Upper lobe of right lung (tissue), 1 donor: ENCODE measurements around the gene SCN3B. TPM values are rescaled to one million over a fixed set of nuclear protein-coding genes. Genes with fewer than 3 reads are reported as not detected.

Source experiments
- ATAC-seq: fragments of 200-7000 bp; cut with Tn5 transposase; one replicate; pipeline ENCODE4 v1.9.1; 2020; ENCODE audit warnings: mild to moderate bottlenecking, moderate library complexity
- DNase-seq: peaks from one replicate; pipeline ENCODE4 v3.0.0-alpha.2; 2020
- H3K27ac ChIP-seq: fragments of 200-600 bp; one replicate; pipeline ENCODE4 v1.8.0; 2022
- H3K27me3 ChIP-seq: fragments of 200-600 bp; one replicate; pipeline ENCODE4 v1.8.0; 2022; ENCODE audit warnings: mild to moderate bottlenecking
- H3K36me3 ChIP-seq: fragments of 200-600 bp; one replicate; pipeline ENCODE4 v1.8.0; 2022
- H3K4me1 ChIP-seq: fragments of 200-600 bp; one replicate; pipeline ENCODE4 v1.8.0; 2022
- H3K4me3 ChIP-seq: fragments of 200-600 bp; one replicate; pipeline ENCODE4 v1.8.0; 2022; ENCODE audit warnings: mild to moderate bottlenecking
- H3K9me3 ChIP-seq: fragments of 200-600 bp; one replicate; pipeline ENCODE4 v1.8.0; 2022
- intact Hi-C: fragments of 100-400 bp; cut with DNase I; formaldehyde crosslinking; loops from one replicate; pipeline ENCODE4 v1.11.0; 2022
- total RNA-seq: library from RNA; stranded (reverse); fragmentation: NEBNext Ultra II Directional; extraction: Animal tissue kit (Norgen Biotek cat#: 25700); gene quantifications from one replicate; pipeline ENCODE4 v1.2.1, GENCODE V29; 2021
- TF ChIP-seq, protein P1 (sequence below): fragments of 200-600 bp; IDR thresholded peaks from one replicate; pipeline ENCODE4 v1.8.0; 2022; ENCODE audit warnings: antibody characterized with exemption
- donor health status: DM: no; HTN: yes; CAD: no; lungs with severe emphysema.

The SCN3B gene
- total RNA-seq, 1 donor from 2014 or later: 3.2 TPM

GRCh38 chr11:123695231-123695630 lies 40.8 kb upstream of the SCN3B start:
- ATAC-seq: no peak

DNA sequence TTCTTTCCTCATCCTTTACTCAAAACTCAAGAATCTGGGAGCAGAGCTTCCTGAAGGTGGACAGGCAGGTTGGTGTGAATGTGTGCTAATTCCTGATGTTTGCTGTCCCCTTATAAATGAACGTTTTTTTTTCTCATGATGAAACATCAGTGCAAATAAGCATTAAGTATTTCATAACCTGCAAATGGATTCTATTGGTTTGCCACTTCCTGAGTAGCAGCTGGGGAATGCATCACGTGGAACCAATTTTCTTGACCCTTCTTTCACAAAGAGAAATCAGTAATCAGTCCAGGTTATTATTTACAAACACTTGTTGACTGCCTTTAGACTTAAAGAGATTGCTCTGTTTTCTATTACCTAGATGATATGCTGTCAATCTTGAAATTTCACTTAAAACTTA lies 40.1 kb upstream of the SCN3B start:
- no peak overlapping the region for H3K4me3 ChIP-seq
- no peak overlapping the region for H3K27ac ChIP-seq
- no peak for DNase-seq
- H3K27me3 ChIP-seq: peaks cover 32% of the 10 kb centered on the region
- no peaks in the 10 kb centered on the region for H3K36me3 ChIP-seq
- no peaks in the 10 kb centered on the region for H3K9me3 ChIP-seq
- no peaks in the 10 kb centered on the region for H3K4me1 ChIP-seq
- no peak for ATAC-seq
- intact Hi-C loops: no loop called here
- TF ChIP-seq, protein P1, sequence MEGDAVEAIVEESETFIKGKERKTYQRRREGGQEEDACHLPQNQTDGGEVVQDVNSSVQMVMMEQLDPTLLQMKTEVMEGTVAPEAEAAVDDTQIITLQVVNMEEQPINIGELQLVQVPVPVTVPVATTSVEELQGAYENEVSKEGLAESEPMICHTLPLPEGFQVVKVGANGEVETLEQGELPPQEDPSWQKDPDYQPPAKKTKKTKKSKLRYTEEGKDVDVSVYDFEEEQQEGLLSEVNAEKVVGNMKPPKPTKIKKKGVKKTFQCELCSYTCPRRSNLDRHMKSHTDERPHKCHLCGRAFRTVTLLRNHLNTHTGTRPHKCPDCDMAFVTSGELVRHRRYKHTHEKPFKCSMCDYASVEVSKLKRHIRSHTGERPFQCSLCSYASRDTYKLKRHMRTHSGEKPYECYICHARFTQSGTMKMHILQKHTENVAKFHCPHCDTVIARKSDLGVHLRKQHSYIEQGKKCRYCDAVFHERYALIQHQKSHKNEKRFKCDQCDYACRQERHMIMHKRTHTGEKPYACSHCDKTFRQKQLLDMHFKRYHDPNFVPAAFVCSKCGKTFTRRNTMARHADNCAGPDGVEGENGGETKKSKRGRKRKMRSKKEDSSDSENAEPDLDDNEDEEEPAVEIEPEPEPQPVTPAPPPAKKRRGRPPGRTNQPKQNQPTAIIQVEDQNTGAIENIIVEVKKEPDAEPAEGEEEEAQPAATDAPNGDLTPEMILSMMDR: no peak

More at GRCh38 chr11:123695231-123695630, 40.8 kb upstream of the SCN3B start:
- TF ChIP-seq, protein P1: no peak
- peaks cover 25% of the 10 kb centered on the region for H3K27me3 ChIP-seq
- DNase-seq: no peak
- H3K36me3 ChIP-seq: no peaks in the 10 kb centered on the region
- H3K4me3 ChIP-seq: no peak overlapping the region
- intact Hi-C loops: no loop called here
- H3K9me3 ChIP-seq: no peaks in the 10 kb centered on the region
- no peak overlapping the region for H3K27ac ChIP-seq
- H3K4me1 ChIP-seq: no peaks in the 10 kb centered on the region

DNA sequence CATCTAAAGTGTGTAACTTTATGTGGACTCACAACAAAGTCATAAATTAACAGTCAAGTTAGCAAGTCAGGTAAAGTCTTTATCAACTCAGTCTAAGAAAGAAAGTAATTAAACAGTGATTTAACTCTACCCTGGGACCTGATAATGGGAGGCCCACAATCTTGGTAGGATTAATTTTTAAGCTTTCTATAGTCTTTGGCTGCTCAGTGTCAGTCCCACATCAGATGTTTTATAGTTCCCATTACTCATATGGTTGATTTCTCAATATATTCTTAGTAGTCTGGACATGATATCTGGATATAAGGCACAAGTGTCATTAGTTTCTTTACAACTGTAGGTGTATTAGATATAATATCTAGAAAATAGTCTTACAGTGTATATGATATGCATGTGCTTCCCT lies 38.5 kb upstream of the SCN3B start:
- H3K4me1 ChIP-seq: no peaks in the 10 kb centered on the region
- ATAC-seq (no peak), DNase-seq (no peak)
- H3K27ac ChIP-seq: no peak overlapping the region
- peaks cover 33% of the 10 kb centered on the region for H3K27me3 ChIP-seq
- H3K9me3 ChIP-seq: no peaks in the 10 kb centered on the region
- intact Hi-C loops: no loop called here
- no peaks in the 10 kb centered on the region for H3K36me3 ChIP-seq
- TF ChIP-seq, protein P1: no peak
- no peak overlapping the region for H3K4me3 ChIP-seq

DNA sequence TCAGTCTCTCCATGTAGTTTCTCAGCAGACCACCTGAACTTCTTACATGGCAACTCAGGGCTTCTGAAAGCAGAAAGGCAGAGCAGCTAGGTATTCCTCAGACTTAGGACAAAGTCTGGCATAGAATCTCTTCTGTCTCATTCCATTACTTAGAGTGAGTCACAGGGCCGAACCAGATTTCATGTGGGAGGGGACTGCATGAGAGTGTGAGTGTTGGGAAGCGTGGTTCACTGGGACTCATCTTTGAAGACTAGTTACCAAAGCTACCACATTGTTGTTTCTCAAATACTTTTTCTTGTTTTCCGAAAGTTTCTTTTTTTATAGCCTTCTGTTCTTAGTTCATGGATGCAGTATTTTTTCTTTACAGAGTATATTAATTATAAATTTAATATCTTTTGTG lies 36.1 kb upstream of the SCN3B start:
- no peak overlapping the region for H3K4me3 ChIP-seq
- H3K27ac ChIP-seq: no peak overlapping the region
- H3K9me3 ChIP-seq: no peaks in the 10 kb centered on the region
- H3K36me3 ChIP-seq: no peaks in the 10 kb centered on the region
- ATAC-seq (no peak), DNase-seq (no peak)
- peaks cover 33% of the 10 kb centered on the region for H3K27me3 ChIP-seq
- TF ChIP-seq, protein P1: no peak
- no peaks in the 10 kb centered on the region for H3K4me1 ChIP-seq
- intact Hi-C loops: no loop called here

GRCh38 chr11:123684601-123685000 lies 30.2 kb upstream of the SCN3B start:
- intact Hi-C loops: no loop called here
- TF ChIP-seq, protein P1: no peak
- ATAC-seq (no peak), DNase-seq (no peak)
- Histone ChIP-seq H3K9me3 (no peaks in the 10 kb centered on the region), H3K27me3 (peaks cover 2% of the 10 kb centered on the region), H3K36me3 (no peaks in the 10 kb centered on the region), H3K4me1 (no peaks in the 10 kb centered on the region), H3K27ac (no peak overlapping the region), H3K4me3 (no peak overlapping the region)
